GM18909 (cell line): ENCODE results near the gene PRXL2B.
"Not testable (repeated sequence)": the region's sequence is repeated elsewhere in the genome, so short reads cannot be mapped to it uniquely, and the experiment has no call there.

Source experiments
- ATAC-seq: cut with Tn5 transposase; IDR thresholded peaks from one replicate; pipeline ENCODE4 v1.9.1; 2021; ENCODE audit warnings: mild to moderate bottlenecking; ENCODE audit not compliant: unreplicated experiment, poor library complexity

The PRXL2B gene

DNA sequence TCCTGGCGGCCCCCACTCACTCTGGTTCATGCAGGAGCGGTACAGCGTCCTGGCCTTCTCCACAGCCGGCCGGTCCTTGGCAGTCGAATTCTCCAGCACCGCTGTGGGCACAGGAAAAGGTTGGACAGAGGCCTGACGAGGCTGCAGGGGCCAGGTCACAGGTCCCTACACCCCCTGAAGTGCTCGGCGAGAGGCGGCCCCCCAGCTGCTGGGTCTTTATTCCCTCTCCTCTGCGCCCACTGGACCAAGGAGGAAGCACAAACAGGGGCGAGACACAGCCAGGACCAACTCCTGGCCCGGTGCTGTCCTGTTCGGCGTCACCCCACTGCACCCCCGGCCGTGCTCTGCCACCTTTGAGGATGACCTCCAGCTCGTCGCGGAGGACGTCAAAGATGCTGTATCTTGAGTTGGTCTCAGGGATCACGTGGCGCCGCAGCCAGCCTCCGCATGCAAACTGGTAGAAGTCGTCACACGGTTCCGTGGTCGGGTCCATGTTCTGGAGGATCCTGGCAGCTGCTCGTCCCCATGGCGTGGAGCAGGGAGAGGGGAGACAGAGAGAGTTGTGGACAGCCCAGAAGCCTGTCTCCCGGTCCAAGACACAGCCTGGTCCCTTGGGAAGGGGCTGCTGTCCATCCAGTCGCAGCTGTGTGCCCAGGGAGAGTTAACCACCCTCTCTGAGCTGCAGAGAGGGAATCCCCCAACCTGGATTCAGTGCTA is 22.9 kb downstream of the PRXL2B start:
- no peak for ATAC-seq

DNA sequence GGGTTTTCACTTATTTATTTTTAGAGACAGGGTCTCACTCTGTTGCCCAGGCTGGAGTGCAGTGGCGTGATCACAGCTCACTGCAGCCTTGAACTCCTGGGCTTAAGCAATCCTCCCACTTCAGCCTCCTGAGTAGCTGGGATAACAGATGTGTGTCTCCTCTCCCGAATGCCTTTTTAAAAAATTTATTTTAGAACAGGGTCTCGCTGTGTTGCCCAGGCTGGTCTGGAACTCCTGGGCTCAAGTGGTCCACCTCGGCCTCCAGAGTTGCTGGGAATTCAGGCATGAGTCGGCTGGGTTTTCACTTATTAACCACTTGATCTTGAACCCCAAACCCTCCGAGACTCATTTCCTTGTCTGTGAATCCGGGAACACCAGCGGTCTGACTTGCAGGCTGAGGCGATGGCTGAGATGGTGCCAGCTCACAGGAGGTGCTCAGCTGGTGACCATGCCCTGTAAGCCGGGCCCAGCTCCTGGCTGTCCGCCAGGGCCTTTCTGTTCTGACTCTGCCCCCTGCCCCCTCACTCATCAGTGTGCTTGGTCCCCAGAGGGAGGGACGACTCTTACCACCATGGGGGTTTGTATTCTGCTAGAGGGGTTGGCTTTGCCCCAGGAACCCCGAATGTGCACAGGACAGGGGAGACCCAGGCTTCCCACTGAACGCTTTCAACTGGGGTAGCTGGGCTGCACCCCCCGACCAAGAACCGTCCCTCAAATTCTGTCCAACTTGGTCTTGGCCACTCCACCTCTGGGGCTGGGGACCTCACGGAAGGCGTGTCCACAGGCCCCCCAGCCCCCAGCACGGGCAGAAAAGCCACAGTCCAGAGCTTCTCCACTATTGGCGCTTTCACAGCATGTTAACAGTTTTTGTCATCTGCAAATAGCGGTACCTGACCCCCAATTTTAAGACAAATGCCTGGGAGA is 23.7 kb downstream of the PRXL2B start:
- no peak for ATAC-seq

DNA sequence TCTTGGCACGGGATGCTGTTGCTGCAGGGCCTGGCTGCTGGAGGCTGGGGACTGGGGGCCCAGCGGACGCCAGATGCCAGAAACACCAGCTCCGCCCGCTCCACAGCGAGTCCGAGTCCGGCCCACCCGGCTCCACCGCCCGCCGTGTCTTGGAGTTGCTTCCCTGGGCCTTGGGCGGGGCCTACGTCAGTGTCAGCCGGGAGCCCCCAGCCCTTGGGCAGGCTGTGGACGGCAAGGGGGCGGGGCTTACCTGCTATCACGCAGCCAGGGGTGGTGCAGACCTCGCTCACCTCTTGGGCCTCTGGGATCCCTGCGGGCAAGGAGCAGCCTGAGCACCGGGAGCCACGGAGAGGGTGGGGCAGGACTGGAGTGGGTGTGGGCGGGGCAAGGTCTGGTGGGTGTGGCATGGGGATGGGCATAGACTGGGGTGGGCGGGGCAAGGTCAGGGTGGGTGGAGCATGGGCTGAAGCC is 24.5 kb downstream of the PRXL2B start:
- ATAC-seq = no peak

DNA sequence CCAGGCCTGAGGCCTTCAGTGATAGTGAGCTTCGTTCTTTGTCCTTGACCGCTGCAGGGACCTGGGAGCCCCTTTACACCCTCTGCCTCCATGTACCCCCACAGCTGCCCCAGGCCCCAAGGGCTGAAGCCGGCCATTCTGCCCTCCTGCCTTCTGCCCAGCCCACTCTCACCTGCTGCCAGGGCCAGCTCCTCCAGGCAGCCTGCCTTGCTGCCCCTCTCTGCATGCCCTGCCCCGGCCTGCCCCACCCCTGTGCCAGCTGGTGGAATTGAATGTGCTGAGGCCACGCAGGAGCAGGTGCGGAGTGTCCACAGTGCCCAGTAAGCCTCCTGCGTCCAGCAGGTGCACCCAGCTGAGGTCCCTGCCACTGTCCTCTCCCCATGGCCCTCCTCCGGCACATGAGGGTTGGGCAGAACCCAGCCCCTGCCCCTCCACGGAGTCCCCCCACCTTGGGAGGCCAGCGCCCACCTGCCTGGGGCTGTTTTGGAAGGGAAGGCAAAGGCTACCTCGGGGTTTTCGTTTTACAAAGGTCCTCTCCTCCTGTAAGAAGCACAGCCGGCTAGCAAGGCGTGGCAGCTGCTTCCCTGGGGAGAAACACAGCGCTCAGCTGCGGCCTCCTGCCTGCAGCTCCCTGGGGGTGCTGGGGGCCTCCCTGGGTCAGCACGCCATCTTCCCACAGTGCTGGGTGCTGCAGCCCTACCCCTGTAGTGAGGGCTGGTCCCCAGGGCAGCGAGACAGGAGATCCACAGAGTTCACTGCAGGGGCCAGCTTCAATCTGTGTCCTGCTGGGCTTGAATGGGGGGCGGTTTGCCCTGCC is 25.3 kb downstream of the PRXL2B start:
- no peak for ATAC-seq

DNA sequence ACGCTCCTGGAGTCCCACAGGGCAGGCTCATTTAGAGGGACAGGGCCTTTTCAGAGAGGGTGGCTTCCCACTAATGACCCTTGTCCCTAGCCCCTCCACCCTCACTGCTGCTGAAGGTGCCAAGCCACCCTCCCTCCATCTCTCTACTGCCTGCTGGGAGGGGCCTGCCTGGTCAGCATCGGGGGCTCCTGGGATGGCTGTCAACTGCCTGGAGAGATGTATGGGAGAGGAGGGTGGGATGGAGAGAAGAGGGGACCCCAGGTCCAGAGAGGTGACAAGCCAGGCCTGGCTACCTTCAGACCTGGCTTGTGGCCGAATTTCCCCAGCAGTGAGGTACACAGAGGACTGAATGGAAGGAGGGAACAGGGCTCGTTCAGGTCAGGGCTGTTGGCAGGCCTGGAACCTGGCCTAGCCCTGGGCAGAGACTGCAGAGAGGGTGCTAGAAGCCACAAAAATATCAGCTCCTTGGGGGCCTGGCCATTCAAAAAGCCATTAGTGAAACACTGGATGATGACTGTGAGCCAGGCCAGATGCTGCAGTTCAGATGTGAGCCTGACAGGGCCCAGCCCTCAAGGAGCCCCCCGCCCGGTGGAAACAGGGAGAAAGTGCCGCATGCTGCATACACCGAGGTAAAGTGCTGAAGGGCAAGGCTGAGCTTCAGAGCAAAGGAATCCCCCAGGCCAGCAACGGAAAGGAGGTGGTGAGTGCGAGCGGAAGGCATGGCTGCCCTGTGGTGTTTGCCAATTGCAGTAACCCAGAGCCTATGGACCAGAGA is 26.2 kb downstream of the PRXL2B start:
- ATAC-seq = no peak

DNA sequence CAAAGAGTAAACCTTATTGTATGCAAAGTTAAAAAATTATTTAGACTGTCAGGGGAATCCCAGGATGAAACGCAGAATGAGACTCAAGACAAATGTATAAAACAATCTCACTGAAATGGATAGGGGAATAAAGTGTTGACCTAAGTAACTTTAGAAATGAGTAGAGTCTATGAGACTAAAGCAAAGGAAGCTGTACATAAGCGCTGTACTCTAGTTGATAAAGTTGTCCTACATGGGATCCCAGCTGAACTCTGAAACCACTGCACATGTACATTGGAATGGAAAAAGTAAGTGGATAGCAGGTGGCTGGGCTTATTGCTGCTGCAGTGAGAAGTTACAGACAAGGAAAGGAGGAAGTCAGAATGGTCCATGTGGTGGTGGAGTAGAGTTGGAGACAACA is 27.6 kb downstream of the PRXL2B start:
- no peak for ATAC-seq

DNA sequence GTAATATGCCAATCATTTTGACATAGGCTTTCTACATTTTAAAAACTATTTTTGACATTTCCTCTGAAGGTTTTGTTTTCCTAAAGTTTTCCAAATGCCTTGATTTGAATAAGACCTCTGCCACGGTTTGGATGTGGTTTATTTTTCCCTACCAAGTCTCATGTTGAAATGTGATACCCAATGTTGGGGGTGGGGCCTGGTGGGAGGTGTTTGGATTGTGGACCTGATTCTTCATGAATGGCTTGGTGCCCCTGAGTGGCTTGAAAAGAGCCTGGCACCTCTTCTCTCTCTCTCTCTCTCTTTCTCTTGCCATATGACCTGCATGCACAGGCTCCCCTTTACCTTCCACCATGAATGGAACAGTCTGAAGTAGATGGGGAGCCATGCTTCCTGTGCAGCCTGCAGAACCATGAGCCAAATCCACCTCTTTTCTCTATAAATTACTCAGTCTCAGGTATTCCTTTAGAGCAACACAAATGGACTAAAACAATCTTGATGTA is 31.4 kb downstream of the PRXL2B start:
- no peak for ATAC-seq

DNA sequence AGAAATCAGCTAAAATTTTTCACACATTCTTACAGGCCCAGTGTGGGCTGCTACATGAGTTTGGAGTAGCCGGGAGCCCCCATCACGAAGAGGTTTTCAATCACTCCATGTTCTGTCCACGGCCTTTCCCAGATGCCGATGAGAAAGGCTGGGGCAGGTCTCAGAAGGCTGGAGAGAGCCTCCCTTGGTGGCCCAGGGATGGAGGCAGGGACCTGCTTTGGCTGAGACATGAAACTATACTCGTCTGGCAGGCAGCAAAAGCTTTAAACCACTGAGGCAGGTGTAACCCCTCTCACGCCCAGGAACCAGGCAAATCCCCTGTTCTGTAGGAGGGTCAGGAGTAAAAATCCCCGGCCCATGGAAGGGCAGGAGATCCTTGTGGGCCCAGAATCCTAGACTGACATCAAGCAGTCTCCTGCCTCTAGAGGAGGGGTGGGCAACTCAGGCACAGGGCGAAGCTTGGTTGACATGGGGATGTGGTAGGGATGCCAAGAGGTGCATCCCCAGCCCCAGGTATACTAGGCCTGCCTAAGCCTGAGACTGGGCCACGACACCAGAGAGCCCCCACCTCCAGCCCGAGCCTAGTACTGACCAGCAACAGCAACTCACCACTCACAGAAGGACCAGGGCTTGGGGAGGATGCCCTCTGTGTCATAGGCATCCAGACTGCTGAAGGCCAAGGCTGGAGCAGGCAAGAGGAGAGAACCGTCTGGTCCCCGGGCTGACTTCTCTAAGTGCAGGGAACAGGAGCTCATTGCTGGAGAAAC is 37.2 kb downstream of the PRXL2B start:
- no peak for ATAC-seq

DNA sequence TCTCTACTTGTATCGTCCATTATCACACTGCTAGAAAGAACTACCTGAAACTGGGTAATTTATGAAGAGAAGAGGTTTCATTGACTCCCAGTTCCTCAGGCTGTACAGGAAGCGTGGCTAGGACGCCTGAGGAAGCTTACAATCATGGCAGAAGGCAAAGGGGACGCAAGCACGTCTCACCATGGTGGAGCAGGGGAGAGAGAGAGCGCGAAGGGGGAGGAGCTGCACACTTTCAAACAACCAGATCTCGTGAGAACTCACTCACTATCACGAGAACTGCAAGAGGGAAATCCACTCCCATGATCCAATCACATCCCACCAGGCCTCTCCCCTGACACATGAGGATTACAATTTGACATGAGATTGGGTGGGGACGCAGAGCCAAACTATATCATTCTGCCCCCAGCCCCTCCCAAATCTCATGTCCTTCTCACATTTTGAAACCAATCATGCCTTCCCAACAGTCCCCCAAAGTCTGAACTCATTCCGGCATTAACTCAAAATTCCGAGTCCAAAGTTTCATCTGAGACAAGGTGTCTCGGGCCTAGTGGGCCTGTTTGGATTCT is 38.2 kb downstream of the PRXL2B start:
- no peak for ATAC-seq

DNA sequence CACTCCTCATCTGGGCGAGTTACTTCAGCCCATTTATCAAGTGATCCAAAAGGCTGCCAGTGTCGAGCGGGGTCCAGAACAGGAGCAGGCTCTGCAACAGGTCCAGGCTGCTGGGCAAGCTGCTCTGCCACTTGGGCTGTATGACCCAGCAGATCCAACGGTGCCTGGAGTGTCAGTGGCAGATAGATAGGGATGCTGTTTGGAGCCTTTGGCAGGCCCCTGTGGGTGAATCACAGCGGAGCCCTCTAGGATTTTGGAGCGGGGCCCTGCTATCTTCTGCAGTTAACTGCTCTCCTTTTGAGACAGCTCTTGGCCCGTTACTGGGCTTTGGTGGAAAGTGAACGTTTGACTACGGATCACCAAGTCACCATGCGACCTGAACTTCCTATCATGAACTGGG is 38.7 kb downstream of the PRXL2B start:
- no peak for ATAC-seq

DNA sequence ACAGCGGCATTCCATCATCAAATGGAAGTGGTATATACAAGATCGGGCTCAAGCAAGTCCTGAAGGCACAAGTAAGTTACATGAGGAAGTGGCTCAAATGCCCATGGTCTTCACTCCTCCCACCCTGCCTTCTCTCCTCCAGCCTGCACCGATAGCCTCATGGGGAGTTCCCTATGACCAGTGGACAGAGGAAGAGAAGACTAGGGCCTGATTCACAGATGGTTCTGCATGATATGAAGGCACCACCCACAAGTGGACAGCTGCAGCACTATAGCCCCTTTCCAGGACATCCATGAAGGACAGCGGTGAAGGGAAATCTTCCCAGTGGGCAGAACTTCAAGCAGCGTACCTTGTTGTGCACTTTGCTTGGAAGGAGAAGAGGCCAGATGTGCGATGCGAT is 39.2 kb downstream of the PRXL2B start:
- not testable (repeated sequence) for ATAC-seq

DNA sequence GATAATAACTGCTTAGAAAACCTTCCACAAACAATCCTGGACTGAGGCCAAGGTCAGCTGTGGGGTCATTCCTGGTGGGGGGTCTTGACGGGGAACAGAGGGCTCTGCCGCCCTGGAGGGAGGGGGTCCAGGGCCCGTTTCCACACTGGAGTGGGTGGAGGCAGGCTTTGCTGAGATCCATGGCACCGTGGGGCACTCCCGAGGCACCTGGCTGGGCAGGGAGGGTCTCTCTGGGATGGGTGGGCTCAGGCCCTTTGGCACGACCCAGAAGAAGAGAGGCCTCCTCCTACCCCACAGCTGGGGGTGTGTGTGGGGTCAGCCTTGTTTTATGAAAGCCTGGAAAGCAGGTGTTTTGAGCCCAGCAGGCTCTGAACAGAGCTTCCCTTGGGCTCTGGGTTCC is 41.2 kb downstream of the PRXL2B start:
- ATAC-seq = no peak

DNA sequence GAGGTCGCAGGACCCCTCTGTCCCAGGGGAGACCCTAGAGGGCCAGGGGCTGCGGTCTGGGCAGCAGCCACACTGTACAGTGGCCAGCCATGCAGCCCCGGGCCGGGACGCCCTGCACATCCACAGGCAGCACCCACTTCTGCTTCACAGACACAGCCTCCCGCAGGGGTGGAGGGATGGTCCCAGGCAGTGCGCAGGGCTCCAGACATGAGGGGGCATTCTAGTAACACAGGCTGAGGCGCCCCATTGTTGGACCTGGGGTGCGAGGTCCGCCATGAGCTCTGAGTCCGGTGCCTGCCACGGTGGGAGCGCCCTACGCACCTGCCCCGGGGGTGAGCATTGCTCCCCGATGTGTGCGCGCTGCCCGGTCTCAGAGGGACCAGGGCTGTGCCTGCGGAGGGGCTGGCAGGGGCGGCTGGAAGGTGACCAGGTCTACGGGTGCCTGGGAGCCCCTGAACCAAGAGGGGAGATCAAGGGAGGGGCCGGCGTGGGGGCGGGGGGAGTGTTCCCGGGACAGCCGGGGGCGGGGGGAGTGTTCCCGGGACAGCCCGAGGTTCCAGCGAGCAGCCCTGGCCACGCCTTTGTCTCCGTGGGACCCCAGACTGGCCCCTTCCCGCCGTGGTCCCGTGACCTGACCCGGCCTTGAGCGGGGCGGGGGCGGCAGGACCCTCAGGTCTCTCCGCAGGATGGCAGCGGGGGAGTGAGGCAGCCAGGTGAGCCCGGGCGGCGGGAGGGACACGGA is 41.8 kb downstream of the PRXL2B start:
- ATAC-seq = no peak

DNA sequence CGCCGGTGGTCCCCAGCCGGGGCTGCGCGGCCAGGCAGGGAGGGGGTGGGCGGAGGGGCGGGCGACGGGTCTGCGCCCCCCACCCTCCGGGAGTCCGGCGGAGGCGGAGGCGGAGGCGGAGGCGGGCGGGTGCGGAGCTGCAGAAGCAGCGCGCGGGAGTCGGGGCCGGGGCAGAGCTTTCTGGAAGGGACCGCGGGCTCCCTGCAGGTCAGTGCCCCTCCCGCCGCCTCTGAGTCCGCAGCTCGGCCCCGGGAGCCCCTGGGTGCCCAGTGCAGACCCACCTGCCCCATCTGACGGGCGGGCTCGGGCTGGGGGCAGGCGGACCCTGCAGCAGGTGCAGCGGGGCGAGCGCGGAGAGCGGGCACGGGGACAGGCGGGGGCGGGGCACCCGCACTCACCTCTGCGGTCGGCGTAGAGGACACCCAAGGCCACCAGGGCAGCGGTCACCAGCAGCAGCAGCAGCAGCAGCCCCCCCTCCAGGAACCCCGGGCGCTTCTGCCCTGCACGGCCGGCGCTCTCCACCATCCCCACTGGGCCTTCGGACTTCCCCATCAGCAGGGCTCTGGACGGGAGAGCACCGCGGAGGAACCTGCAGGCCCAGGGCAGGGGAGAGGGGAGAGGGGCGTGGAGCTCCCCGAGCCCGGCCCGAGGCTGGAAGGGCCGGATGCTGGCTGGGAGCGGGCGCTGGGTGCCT is 42.5 kb downstream of the PRXL2B start:
- no peak for ATAC-seq

DNA sequence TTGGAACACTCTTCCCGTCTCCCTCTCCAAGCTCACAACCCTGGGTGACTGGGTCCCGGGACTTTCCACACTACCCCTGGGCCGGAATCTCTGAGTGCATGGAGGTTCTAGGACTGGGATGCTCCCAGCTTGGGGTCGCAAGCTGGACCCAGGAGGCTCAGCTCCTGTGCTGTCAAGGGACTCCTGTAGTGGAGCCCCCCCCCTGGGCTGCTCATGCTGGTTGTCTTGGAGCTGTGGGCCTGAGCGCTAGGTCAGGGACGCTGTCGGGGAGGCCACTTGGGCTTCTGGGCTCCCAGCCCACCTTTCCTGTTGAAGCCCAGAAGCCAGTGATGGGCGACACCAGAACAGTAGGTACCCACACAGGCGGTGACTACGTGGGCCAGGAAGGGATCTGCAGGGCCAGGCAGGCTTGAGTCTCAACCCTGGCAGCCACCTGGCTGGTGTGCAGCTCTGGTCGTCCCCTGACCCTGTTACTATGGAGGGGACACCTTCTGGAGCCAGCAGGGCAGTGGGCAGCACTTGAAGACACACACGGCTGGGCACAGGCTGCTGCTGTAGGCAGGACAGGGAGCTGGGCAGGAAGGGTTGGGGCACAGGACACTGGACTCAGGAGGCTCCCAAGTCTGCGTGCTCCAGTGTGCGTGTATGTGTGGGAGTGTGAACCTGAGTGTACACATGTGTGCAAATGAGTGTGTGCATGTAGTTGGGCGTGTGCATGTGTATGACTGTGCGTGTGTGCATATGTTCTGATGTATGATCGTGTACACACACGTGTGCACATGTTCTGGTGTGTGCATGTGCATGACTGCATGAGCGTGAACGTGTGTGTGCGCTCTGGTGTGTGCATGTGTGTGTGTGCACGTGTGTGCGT is 43.3 kb downstream of the PRXL2B start:
- no peak for ATAC-seq

DNA sequence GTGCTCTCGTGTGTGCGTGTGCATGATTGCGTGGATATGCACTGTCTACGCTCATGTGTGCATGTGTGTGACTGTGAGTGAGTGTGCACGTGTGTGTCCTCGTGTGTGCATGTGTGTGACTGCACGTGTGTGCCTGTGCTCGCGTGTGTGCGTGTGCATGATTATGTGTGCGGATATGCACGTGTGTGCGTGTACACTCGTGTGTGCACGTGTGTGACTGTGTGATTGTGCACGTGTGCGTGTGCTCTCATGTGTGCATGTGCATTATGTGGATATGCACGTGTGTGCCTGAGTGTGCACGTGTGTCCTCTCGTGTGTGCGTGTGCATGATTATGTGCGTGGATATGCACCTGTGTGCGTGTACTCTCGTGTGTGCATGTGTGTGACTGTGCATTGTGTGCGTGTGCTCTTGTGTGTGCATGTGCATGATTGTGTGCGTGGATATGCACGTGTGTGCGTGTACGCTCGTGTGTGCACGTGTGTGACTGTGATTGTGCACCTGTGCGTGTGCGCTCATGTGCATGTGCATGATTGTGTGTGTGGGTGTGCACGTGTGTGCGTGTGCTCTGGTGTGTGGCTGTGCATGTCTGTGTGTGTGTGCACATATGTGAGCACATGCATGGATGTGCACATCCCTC is 44.0 kb downstream of the PRXL2B start:
- ATAC-seq = no peak
